Hepatocyte (in vitro differentiated cells): ENCODE results near the gene TAF1. TPM values are rescaled to one million over a fixed set of nuclear protein-coding genes. Genes with fewer than 3 reads are reported as not detected.
"Not testable (repeated sequence)": the region's sequence is repeated elsewhere in the genome, so short reads cannot be mapped to it uniquely, and the experiment has no call there.

Experiments
- DNase-seq: peaks from one replicate; pipeline ENCODE4 v3.0.0-alpha.2; 2016; ENCODE audit warnings: low spot score
- H2AFZ ChIP-seq: fragments of 200-600 bp; sonication (generic); 2 replicates; pipeline ENCODE4 v1.6.0; 2016; ENCODE audit warnings: antibody characterized with exemption, mild to moderate bottlenecking
- H3K27ac ChIP-seq: fragments of 200-600 bp; sonication (generic); 2 replicates; pipeline ENCODE4 v1.5.1; 2016; ENCODE audit warnings: mild to moderate bottlenecking
- H3K27me3 ChIP-seq: fragments of 200-600 bp; sonication (generic); 2 replicates; pipeline ENCODE4 v1.6.1; 2016
- H3K36me3 ChIP-seq: fragments of 200-600 bp; sonication (generic); replicated peaks from 2 replicates; pipeline ENCODE4 v1.5.1; 2016; ENCODE audit warnings: low read depth; ENCODE audit not compliant: insufficient read depth
- H3K4me1 ChIP-seq: fragments of 200-600 bp; sonication (generic); 2 replicates; pipeline ENCODE4 v1.5.1; 2016; ENCODE audit warnings: mild to moderate bottlenecking, moderate library complexity; ENCODE audit not compliant: insufficient read depth
- H3K4me2 ChIP-seq: fragments of 200-600 bp; sonication (generic); 2 replicates; pipeline ENCODE4 v1.6.0; 2016
- H3K4me3 ChIP-seq: fragments of 200-600 bp; sonication (generic); 2 replicates; pipeline ENCODE4 v1.5.1; 2016; ENCODE audit warnings: mild to moderate bottlenecking
- H3K79me2 ChIP-seq: fragments of 200-600 bp; sonication (generic); 2 replicates; pipeline ENCODE4 v1.6.0; 2017; ENCODE audit warnings: mild to moderate bottlenecking
- H3K9me2 ChIP-seq: fragments of 200-600 bp; sonication (generic); replicated peaks from 2 replicates; pipeline ENCODE4 v1.6.0; 2017; ENCODE audit warnings: mild to moderate bottlenecking; ENCODE audit not compliant: insufficient read depth
- H3K9me3 ChIP-seq: fragments of 200-600 bp; sonication (generic); 2 replicates; pipeline ENCODE4 v1.5.1; 2016; ENCODE audit warnings: low read depth, mild to moderate bottlenecking
- H4K20me1 ChIP-seq: fragments of 200-600 bp; sonication (generic); 2 replicates; pipeline ENCODE4 v1.6.0; 2016; ENCODE audit warnings: mild to moderate bottlenecking; ENCODE audit not compliant: insufficient read depth, poor library complexity, severe bottlenecking
- CTCF ChIP-seq: fragments of 200-600 bp; sonication (generic); IDR thresholded peaks from 2 replicates; pipeline ENCODE4 v1.5.1; 2016; ENCODE audit warnings: antibody characterized with exemption, mild to moderate bottlenecking; ENCODE audit not compliant: poor library complexity
- EZH2 ChIP-seq: fragments of 200-600 bp; sonication (generic); IDR thresholded peaks from 2 replicates; pipeline ENCODE4 v1.6.1; 2016; ENCODE audit warnings: antibody characterized with exemption, mild to moderate bottlenecking, borderline replicate concordance
- EZH2phosphoT487 ChIP-seq: fragments of 200-600 bp; sonication (generic); IDR thresholded peaks from one replicate; pipeline ENCODE4 v1.6.1; 2018; ENCODE audit warnings: antibody characterized with exemption, mild to moderate bottlenecking, low read depth, moderate library complexity; ENCODE audit not compliant: unreplicated experiment, severe bottlenecking
- WGBS: methylation state at CpG from one replicate; pipeline ENCODE4 v1.1.6; 2016; ENCODE audit warnings: low lambda C conversion rate; ENCODE audit errors: missing lambda C conversion rate; 5-methylcytosine and 5-hydroxymethylcytosine counted together
- polyA plus RNA-seq: library from polyadenylated mRNA; unstranded; fragments of >200 nt; fragmentation: Nextera tagmentation; extraction: Ambion mirVana; gene quantifications from 2 replicates; pipeline ENCODE4 v1.2.1, GENCODE V29; 2016
- total RNA-seq: library from RNA; depleted of rRNA; stranded (reverse); fragments of >200 nt; gene quantifications from 2 replicates; pipeline ENCODE4 v1.2.3, GENCODE V29; 2014

Gene TAF1
- total and polyA plus RNA-seq, 2 experiments from 2014 or later, result 1.9 to 19.2 TPM

DNA sequence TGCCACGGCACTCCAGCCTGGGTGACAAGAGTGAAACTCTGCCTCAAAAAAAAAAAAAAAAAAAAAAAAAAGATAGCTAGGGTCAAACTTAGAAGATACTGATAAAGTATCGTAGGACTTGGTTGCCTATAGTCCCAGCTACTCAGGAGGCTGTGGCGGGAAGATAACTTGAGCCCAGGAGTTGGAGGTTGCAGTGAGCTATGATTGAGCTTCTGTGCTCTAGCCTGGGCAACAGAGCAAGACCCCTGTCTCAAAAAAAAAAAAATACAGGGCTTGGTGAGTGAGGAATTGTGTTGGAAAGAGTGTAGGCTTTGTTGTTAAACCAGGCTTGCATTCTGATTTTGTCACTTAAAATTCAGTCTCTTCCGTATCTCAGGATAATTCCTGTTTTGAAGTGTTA is 6.2 kb downstream of the TAF1 start:
- Histone ChIP-seq H3K36me3 (no peaks in the 10 kb centered on the region), H3K27me3 (no peaks in the 10 kb centered on the region), H2AFZ (no peak overlapping the region), H4K20me1 (no peaks in the 10 kb centered on the region), H3K4me1 (no peaks in the 10 kb centered on the region), H3K9me2 (no peaks in the 10 kb centered on the region), H3K79me2 (peaks cover 37% of the 10 kb centered on the region), H3K4me2 (no peak overlapping the region), H3K27ac (no peak overlapping the region), H3K9me3 (no peaks in the 10 kb centered on the region), H3K4me3 (no peak overlapping the region)
- DNase-seq, result no peak
- no peak for TF ChIP-seq CTCF
- TF ChIP-seq EZH2, result no peak
- TF ChIP-seq EZH2phosphoT487, result no peak
- WGBS, result 94% methylated on average over 4 of the region's 4 CpGs

- no peak overlapping the region for H3K4me3 ChIP-seq
- DNase-seq, result no peak
- no peaks in the 10 kb centered on the region for H3K79me2 ChIP-seq
- no peaks in the 10 kb centered on the region for H3K9me3 ChIP-seq
- H3K27ac ChIP-seq, result no peak overlapping the region
- H3K9me2 ChIP-seq, result no peaks in the 10 kb centered on the region
- H4K20me1 ChIP-seq, result no peaks in the 10 kb centered on the region
- H3K27me3 ChIP-seq, result no peaks in the 10 kb centered on the region
- no peaks in the 10 kb centered on the region for H3K36me3 ChIP-seq
- H3K4me1 ChIP-seq, result no peaks in the 10 kb centered on the region
- H2AFZ ChIP-seq, result no peak overlapping the region
- TF ChIP-seq EZH2 (no peak), CTCF (no peak), EZH2phosphoT487 (no peak)
- WGBS, result 78% methylated on average over 3 of the region's 3 CpGs
- H3K4me2 ChIP-seq, result no peak overlapping the region
These were observed 12.6 kb downstream of the TAF1 start for GRCh38 chrX:71378732-71379131.

- not testable (repeated sequence) for H3K9me3 ChIP-seq, H3K79me2 ChIP-seq, H3K9me2 ChIP-seq, H3K4me3 ChIP-seq, H2AFZ ChIP-seq, H3K27me3 ChIP-seq, DNase-seq, H3K36me3 ChIP-seq, H3K4me2 ChIP-seq, H4K20me1 ChIP-seq, H3K27ac ChIP-seq, H3K4me1 ChIP-seq
- 72% methylated on average over 4 of the region's 4 CpGs for WGBS
These were observed 25.6 kb downstream of the TAF1 start for GRCh38 chrX:71391725-71392124.

DNA sequence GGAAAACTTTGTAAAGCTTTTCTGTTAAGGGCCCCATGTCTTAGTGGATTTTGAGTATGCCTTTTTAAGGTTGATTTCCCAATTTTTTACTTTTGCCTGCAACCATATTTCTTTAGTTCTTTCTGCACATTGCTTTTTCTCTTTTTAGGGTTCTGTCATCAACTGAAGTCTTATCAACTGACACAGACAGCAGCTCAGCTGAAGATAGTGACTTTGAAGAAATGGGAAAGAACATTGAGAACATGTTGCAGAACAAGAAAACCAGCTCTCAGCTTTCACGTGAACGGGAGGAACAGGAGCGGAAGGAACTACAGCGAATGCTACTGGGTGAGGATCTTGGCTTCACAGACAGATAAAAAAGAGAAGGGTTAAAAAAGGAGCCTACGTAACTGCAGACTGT is 27.8 kb downstream of the TAF1 start:
- no peak overlapping the region for H3K4me3 ChIP-seq
- no peaks in the 10 kb centered on the region for H3K27me3 ChIP-seq
- no peaks in the 10 kb centered on the region for H3K9me2 ChIP-seq
- no peaks in the 10 kb centered on the region for H3K79me2 ChIP-seq
- no peaks in the 10 kb centered on the region for H3K36me3 ChIP-seq
- H3K4me2 ChIP-seq, result no peak overlapping the region
- H3K27ac ChIP-seq, result no peak overlapping the region
- TF ChIP-seq CTCF (no peak), EZH2 (no peak), EZH2phosphoT487 (no peak)
- H4K20me1 ChIP-seq, result no peaks in the 10 kb centered on the region
- no peaks in the 10 kb centered on the region for H3K9me3 ChIP-seq
- H2AFZ ChIP-seq, result no peak overlapping the region
- 76% methylated on average over 5 of the region's 5 CpGs for WGBS
- no peak for DNase-seq
- no peaks in the 10 kb centered on the region for H3K4me1 ChIP-seq
